Ovary (tissue), 3 donors: ENCODE data around the gene PLEKHG4B.
"Not testable (repeated sequence)": the region's sequence is repeated elsewhere in the genome, so short reads cannot be mapped to it uniquely, and the experiment has no call there.

ENCODE experiments used
- EP300 ChIP-seq: sonication (generic); formaldehyde crosslinking; IDR thresholded peaks from one replicate; pipeline ENCODE4 v1.6.1; 2017; ENCODE audit warnings: antibody characterized with exemption
- POLR2A ChIP-seq: fragments of 450-650 bp; IDR thresholded peaks from one replicate; pipeline ENCODE4 v1.6.1; 2017; ENCODE audit warnings: antibody characterized with exemption, mild to moderate bottlenecking, moderate library complexity
- TF ChIP-seq, protein P1 (sequence below), 3 donors: fragments of 450-650 bp in 2 of 3; fragments of 200-600 bp in 1 of 3; IDR thresholded peaks; one replicate each; pipeline versions ENCODE4 v1.5.1 to v1.8.0; 2016 to 2022; ENCODE audit warnings: antibody characterized with exemption in 3 of 3, mild to moderate bottlenecking in 1 of 3
- donor health status: DM: no; HTN: no; CAD: no.

DNA sequence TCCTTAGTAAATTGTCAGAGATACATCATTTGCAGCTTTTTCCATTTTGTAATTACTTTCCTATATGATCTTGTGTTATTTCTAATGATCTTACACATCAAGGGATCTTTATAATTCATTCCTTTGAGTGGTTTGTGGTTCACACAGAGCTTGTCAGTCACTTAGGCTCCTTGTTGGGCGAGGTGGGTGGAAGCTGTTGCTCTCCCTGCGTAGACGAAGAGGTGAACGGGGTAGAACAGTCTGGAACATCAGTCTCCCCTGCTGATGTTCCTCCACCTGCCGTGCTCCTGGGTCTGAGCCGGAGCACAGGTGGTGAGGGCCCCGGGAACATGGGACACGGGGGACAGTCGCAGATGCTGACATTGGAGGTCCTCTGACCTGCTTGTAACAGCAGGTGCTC is 143.6 kb downstream of the PLEKHG4B start:
- TF ChIP-seq, protein P1, sequence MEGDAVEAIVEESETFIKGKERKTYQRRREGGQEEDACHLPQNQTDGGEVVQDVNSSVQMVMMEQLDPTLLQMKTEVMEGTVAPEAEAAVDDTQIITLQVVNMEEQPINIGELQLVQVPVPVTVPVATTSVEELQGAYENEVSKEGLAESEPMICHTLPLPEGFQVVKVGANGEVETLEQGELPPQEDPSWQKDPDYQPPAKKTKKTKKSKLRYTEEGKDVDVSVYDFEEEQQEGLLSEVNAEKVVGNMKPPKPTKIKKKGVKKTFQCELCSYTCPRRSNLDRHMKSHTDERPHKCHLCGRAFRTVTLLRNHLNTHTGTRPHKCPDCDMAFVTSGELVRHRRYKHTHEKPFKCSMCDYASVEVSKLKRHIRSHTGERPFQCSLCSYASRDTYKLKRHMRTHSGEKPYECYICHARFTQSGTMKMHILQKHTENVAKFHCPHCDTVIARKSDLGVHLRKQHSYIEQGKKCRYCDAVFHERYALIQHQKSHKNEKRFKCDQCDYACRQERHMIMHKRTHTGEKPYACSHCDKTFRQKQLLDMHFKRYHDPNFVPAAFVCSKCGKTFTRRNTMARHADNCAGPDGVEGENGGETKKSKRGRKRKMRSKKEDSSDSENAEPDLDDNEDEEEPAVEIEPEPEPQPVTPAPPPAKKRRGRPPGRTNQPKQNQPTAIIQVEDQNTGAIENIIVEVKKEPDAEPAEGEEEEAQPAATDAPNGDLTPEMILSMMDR (IDR thresholded peaks at IDR 0.05) = not testable (repeated sequence)
- not testable (repeated sequence) for TF ChIP-seq POLR2A, EP300
